Stimulated activated CD8-positive, alpha-beta memory T cell treated with anti-CD3 and anti-CD28 coated beads, Interleukin-7, amount 100 ng/mL, for 1 hour (primary cell): Measurements from ENCODE around the gene CCDC78.

Experiments
- DNase-seq, 2 donors: peaks; one replicate each; pipeline ENCODE4 v3.0.0-alpha.2; 2020; ENCODE audit warnings: low read depth in 2 of 2

The CCDC78 gene

DNA sequence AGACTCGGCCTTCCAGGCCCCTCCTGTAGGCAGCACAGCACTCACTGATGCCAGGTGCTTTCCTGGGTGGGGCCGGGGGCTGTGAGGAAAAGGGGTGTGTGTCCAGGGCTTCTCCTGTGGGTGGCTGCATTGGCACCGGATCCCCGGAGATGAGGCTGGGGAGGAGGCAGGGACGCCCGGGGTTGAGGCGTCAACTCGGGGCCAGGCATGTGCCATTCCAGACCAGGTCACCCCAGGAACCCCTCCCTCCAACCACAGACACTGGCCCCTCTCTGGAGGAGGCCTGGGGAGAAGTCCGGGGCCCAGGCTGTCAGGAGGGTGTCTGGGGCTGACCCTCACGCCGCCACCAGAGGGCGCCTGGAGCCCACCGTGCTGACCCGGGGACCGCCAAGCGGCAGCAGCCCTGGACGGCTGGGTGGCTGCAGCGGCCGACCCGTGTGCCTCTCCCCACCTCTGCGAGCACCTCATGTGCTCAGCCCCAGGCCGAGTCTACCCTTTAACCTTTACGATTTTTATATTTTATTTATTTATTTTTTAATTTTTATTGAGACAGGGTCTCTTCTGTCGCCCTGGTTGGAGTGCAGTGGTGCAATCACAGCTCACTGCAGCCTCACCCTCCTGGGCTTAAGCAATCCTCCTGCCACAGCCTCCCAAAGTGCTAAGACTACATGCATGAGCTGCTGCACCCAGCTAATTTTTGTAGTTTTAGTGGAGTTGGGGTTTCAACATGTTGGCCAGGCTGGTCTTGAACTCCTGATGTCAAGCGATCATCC lies 14.5 kb downstream of the CCDC78 start:
- peak; percentile 61 to 69 for DNase-seq

DNA sequence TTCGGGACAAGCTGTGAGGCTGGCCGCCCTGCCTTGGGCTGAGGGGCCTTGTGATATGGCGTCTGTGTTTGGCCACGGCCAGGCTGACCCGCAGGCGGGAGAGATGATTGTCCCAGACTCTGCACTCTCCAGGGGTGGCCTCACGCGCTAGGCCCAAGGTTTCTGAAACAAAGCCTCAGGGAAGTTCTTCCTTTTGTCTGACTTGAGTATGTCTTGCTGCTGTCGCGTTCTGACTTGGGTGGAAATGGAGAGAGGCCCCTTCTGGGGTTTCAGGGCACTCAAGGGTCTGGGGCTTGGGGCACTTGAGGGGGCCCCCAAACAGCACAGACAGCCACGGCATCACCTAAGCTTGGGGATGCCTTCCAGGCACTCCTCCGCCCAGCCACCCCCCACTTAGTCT lies 15.2 kb downstream of the CCDC78 start:
- no peak for DNase-seq

DNA sequence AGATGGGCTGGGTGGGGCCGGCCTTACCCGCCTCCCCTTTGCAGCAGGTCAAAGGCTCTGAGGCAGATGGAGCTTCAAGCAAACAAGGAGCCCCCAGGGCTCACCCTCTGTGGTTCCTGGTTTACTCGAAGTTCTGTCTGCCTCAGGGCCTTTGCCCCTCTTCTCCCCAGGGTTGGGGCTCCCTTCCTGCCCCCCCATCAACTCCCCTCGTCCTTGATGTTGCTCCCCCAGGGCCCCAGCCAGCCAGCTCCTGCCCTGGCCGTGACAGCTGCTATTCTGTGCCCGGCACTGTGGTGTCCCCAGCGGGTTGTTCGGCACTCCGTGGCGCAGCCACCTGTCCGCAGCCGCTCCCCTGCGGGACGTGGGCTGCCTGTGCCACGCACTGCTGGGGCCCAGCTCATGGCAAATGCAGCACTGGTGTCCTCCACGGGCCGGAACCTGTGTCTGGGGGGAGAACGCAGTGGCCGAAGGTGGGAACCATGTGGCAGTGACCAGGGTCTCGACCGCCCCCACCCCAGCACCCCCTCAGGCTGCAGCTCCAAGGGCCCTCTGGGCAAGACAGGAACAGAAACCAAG lies 15.7 kb downstream of the CCDC78 start:
- DNase-seq: no peak

DNA sequence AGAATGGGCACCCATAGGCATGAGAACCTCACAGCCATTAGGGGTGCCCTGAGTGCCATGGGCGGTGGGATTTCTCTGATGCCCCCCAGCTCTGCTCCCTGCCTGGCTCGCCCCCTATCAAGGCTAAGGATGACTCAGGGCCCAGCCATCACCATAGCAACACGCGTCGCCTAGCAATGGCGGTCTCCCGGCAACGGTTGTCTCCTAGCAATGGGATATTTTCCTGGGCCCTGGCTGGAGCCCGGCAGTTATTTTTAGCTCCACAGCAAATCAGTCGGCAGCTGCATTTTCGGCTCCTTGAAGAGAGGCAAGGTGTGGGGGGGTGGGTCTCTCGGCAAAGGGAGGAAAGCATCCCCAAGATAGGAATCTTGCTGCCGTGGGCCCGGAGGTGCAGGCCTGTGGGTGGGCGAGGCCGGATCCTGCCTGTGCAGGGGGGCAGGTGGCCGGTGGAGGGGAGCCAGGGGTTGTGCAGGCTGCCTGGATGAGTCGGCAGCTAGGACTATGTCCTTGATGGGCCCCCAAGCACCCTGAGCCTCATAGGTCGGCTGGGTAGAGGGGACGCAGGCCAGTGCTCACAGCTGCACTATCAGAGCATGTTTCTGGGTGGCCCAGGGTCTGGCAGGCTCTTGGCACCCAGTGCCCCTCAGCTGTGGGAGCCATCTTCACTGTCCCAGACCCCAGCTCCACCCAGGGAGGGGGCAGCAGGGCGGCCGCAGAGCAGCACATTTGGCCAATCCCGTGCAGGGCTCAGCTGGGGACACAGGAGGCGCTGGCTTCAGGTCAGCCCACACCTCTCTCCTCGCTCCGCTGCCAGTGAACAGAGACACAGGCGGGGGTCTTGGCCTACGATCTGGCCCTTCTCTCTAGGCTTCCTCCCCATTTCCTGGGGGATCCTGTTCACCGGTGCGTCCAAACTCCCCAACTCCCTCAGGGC lies 16.4 kb downstream of the CCDC78 start:
- DNase-seq: no peak

DNA sequence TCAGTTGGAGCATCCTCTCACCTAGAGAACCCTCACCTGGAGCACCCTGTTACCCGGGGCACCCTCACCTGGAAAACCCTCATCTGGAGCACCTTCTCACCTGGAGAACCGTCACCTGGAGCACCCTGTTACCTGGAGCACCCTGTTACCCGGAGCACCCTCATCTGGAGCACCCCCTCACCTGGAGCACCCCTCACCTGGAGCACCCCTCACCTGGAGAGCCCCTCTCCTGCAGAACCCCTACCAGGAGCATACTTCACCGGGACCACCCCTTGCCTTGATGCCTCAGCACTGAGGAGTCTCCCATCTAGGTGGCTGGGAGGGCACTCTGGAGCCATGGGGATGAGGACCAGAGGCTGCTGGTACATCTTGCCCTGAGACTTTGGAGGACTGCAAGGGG lies 17.3 kb downstream of the CCDC78 start:
- DNase-seq: no peak

DNA sequence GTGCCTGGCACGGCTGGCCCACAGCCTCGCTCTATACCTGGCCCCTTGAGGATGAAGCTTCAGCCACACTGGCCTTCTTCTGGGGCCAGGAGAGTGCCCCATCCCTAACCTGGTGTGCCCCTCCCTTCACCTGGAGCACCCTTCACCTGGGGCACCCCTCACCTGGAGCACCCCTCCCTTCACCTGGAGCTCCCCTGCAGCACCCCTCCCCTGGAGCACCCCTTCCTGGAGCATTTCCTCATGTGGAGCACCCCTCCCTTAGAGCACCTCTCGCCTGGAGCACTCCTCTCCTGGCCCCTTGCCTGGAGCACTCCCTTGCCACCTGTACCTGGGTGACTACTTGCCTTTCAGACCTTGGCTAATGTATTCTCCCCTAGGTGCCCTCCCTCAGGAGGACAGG lies 18.2 kb downstream of the CCDC78 start:
- DNase-seq: no peak

DNA sequence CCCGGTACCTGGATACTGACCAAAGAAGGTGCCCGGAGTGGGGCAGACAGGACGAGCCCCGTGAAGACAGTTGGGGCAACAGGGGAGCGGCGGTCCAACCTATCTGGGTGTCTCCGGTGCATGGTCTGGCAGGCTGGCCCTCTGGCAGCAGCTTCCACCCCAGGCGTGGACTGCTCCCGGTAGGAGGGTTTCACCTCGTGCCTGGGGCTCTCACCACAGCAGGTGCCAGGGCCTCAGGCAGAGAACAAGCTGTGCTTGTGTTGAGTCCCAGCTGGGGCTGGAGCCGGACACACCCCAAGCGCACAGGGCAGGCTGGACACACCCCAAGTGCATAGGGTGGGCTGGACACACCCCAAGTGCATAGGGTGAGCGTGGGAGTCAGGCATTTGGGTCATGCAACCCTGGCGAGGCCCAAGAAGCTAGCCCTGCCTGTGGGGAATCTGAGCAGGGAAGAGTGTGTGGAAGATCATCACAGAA lies 19.1 kb downstream of the CCDC78 start:
- DNase-seq: no peak

DNA sequence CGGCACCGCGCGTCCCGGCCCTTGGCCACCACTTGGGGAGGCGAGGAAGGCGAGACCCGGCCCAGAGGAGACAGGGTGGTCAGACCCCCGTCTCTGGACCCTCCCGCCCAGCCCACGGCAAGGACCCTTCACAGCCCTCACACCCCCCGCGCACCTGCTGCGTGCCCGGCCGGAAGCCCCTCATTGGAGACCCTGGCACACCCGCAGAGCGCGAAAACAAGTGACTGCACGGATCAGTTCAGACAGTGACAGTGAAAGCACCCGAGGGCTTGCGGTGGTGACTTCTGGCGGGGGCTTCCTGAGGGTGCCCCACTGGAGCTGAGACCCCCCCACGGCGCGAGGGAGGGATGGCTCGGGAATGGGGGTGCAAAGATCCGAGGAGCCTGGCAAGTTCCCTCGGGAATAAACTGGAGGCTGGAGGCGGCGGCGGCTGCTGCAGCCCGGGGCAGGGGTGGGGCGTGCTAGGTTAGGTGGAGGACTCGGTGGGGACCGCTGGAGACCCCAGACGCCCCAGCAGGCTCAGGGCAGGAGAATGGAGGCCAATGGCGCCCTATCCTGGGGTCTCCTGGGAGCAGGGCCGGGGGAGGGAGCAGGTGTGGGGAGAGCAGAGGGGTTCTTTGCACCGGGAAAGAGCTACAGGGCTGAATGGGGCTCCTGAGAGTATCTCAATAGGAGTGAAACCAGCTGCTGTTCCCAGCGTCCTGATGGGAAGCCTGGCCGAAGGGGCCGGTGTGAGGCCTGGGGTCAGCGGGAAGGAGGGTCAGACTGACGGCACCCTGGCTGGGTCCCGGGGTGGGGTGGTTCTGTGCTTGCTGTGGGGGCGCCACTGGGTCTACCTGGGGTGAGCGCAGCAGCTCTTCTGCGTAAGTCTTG lies 19.8 kb downstream of the CCDC78 start:
- no peak for DNase-seq

DNA sequence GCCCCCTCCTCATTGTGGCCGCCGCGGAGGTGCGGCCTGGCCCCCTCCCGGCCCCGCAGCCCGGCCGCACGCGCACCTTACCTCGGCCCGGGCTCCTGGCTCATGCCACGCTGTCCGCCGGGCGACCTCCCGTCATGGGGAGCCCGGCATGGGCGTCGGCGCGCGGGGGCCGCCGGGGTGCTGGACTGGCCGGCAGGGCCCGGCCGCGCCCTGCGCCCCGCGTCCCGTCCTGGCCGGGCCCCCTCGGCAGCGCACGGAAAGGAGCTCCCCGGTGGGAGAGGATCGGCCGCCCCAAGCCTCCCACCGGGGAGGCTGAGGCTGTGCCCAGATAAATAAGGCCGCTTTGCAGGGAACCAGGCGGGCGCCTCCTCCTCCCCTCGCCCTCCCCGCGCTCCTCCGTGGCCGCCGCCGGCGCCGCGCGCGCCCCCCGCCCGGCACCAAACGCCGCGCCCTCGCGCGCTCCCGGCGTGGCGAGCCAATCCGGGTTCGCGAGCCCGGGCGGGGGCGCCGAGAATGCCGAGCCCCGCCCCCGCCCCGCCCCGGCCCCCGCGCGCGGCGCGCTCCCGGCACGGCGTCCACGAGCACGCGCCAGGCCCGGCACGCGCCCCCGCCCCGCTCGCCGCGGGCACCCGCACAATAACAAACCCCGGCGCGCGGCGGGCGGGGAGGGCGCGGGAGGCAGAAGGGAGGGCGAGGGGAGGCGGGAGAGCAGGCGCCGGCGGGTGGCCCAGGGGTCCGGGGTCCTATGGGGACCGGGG lies 20.6 kb downstream of the CCDC78 start, which contains the start of gene FBXL16:
TSS of gene FBXL16 (minus strand) at position 371 of the 758 bp plus-strand sequence. CDS start 8,396 bp downstream, outside the sequence.
- DNase-seq: no peak

DNA sequence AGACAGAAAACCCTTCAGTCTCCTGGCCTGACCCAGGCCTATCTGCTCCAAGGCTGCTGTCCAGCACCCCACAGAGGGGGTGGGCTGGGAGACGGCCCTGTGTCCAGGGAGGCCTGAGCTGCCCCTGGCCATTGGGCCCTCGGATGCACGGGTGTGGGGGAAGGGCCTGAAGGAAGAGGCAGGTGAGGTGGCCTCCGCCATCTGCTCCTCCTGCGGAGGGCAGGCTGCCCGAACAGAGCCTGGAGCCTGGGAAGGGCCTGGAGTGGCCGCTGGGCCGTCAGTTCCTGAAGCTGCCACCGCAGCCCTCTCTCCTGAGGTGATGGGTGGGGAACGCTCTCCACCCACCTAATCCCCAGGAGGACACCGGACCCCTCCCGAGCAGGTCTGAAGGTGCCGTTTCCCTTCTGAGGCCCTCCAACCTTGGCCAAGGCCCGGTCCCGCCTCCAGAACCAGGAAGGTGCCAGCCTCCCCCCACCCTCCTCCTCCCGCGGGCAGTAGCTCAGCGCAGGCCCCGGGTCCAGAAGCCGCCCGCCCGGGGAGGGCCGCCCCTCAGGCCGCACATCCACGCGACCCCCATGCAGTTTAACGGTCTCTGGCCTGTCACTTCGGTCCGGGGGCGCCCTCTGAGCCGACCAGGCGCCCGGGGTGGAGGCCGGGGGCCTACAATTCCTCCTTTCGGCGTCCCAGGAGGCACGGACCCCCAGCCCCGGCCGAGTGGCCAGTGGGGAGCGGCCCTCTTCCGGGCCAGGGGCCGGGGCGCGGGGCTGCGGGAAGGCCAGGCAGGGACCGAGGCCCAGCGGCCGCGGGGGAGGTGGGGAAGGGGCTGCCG lies 21.5 kb downstream of the CCDC78 start:
- DNase-seq: no peak

DNA sequence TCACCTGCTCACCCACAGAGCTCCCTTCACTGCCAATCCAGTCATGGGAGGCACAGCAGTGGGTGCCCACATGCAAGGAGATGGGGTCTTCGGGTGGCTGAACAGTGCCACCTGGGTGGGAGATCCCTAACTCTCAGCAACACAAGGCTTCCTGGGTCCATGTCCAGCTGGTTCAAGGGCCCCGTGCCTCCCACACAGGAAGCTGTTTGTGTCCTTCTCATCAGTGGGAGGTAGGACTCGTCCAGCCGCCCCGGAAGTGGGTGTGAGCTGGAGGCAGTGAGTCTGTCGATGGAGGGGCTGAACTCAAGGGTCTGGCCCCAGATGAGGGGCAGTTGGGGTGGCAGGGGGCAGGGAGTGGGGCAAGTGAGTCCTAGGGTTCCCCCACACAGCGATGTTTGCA lies 22.2 kb downstream of the CCDC78 start:
- no peak for DNase-seq

DNA sequence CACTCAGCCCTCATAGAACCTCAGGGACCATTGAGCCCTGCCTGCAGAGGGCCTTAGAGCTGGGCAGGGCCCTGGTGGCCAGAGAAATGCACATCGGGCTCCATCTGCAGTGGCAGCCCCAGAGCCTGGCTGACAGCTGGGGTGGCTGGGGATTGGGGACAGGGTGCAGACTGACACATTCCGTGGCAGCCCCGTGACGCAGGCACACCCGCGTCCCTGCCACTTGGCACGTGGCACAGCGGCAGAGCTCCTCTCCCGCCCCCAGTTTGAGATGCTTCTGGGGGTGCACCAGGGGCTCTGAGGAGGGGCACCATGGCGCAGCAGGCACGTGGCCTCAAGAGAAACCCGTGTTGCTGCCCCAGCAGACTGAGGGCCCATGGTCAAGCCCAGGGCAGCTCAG lies 22.8 kb downstream of the CCDC78 start:
- no peak for DNase-seq

DNA sequence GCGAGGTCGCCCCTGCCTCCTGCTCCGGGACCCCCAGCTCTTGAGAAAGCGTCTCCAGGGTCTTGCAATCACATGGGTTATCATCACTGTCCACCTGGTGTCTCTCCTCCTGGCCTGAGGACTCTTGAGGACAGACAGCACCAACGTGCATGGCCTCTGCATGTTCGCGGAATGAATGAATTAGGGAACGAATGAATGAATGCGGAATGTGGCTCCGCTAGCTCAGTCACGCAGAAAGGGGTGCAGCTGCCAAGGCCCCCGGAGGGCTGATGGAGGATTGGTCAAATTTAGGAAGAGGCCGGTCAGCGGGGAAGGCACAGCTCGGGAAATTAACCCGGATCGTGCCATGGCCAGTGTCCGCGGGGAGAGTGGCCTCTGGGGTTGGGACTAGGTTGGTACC lies 23.9 kb downstream of the CCDC78 start:
- no peak for DNase-seq

DNA sequence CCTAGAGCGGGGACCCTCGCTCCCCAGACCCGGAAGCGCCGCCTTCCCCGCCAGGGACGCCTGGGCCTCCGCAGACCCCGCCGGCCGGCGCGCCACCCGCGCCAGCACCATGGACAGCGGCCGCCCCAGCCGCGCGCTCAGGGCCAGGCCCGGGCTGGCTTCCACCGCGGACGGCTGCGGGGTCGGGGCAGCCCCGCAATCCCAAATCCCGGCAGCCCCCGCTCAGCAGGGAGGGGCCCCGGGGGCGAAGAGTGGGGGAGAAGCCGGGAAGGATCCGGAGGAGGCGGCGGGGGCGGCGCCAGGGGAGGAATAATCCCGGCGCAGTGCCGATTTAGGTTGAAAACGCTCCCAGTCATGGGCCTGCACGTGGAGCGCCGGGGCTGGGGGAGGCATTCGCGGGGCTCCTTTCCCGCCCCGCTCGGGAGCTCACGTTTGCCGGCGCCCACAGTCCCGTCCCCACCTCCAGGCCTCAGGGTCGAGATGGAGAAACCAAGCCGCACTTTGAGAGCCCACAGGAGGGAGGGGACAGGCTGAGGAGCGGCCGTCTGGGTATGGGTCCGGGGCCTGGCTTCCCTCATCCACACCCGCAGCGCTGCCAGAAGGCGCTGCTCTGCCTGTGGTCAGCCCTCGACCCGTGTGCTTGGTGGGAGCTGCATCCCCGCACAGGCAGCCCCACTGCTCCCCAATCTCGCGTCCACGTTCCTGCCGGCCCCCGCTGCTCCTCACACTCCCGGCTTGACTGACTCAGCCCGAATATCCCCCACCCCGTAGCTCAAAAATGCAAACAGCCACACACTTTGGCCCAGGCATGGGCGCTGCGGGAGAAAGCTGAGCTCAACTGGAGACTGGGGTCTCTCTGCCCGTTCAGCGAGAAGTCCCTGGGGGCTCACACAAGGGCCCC lies 25.3 kb downstream of the CCDC78 start:
- DNase-seq: no peak

DNA sequence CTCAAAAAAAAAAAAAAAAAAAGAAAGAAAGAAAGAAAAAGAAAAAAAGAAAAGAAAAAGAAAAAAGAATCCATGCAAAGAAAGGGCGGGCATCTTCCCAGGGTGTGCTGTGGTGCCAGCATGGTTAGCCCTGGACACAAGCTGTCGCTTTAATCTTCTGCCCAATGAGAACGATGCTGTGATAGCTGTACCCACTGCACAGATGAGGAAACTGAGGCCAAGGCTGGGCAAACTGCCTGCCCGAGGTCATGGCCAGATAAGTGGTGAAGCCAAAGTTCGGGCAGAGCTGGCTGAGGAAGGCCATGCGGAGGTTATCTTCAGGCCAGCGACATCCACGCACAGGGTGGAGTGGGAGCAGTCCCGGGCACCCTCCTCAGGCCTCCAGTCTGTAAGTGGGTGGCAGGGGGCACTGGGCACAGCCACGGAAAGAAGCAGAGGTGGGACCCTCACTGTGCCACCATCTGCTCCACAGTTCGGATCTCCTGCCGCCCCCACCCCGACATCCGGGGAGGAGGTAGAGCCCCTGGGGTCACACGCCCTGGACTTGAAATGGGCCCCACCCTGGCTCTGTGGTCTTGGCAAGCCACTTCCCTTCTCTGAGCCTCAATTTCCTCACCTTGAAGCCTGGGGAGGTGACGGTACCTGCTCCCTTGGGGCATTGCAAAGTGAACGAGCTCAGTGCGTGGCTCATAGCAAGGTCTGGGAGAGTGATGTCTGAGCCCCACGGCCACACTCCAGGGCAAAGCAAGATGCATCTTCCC lies 27.2 kb downstream of the CCDC78 start:
- no peak for DNase-seq

DNA sequence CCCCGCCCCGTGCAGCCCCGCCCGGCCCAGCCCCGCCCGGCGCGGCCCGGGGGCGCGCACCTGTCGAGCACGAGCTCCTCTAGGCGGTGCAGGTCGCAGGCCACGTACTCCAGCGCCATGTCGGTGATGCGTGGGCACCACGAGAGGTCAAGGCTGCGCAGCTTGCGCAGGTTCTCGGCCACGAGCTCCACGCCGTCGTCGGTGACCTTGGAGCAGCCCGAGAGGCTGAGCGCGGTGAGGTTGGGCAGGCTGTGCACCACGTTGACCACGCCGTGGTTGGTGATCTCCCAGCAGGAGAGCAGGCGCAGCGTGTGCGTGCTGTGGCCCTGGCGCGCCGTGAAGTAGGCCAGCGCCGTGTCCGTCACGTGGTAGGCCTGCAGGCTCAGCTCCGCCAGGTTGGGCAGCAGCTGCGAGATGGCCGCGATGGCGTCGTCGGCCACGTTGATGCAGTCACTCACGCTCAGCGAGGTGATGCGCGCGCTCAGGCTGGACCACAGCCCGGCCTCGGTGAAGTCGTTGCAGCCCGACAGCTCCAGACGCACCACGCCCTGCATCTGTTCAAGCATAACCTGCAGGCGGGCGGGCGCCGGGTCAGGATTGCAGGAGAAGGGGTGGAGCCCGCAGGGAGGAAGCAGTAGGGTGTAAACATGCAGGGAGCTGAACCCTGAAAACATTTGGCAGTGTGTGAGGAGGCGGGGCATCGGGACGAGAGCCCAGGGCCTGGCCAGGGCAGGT lies 30.7 kb downstream of the CCDC78 start:
- peak; percentile 32 to 41 for DNase-seq

DNA sequence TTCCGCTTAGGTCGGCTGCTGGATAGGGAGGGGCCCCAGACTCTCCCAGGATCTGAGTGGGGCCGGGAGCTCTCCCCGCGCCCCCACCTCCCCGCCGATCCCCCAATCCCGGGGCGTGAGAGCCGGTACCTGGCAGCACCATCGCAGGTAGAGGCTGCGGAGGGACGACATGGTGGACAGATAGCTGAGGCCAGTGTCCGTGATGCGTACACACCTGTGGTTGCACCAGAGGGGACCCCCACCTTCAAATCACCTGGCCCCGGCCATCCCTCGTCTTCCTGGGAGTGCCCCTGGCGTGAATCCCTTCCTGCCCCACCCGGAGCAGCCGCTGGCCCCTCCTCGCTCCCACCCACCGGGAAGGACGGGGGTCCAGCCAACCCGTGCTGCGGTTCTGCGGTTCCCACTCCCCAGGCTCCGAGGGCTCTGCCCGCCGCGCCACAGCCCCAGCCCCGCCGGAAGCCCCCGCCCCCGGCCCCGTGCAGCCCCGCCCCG lies 31.3 kb downstream of the CCDC78 start:
- DNase-seq: no peak
